Retinal pigment epithelial cell (primary cell): ENCODE results near the gene ARNT2.

ENCODE experiments used
- DNase-seq: peaks from one replicate; pipeline ENCODE4 v3.0.0-alpha.2; 2010; ENCODE audit warnings: low read depth
- H3K4me3 ChIP-seq: 2 replicates; pipeline ENCODE4 v1.5.1; 2011; ENCODE audit warnings: mild to moderate bottlenecking, low read length, control low read depth, moderate library complexity
- CTCF ChIP-seq: conservative IDR thresholded peaks from 2 replicates; pipeline ENCODE4 v1.5.1; 2011; ENCODE audit warnings: low read depth, low read length, control low read depth, inconsistent platforms

Gene ARNT2

GRCh38 chr15:80419546-80419945 lies 15.4 kb downstream of the ARNT2 start:
- DNase-seq = no peak
- no peak for TF ChIP-seq CTCF
- no peak overlapping the region for H3K4me3 ChIP-seq

DNA sequence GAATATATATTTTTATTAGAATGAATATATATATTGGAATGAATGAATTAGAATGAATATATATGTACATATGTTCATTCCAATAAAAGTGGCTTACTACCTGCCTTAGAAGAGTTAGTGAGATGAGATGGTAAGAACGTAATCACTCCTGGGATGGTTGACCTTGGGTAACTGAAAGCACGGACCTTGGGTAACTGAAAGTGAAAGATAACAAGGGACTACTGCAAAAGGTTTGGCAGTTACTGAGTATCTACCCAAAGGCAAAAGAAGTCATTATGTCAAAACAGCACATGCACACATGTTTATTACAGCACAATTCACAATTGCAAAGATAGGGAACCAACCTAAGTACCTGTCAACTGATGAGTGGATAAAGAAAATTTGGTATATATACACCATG lies 16.5 kb downstream of the ARNT2 start:
- no peak overlapping the region for H3K4me3 ChIP-seq
- no peak for DNase-seq
- TF ChIP-seq CTCF = no peak

GRCh38 chr15:80423215-80423614 lies 19.0 kb downstream of the ARNT2 start:
- TF ChIP-seq CTCF = no peak
- H3K4me3 ChIP-seq = no peak overlapping the region
- peak; percentile 72 for DNase-seq

- no peak overlapping the region for H3K4me3 ChIP-seq
- TF ChIP-seq CTCF = no peak
- no peak for DNase-seq
Observed at GRCh38 chr15:80424381-80424780, 20.2 kb downstream of the ARNT2 start.

DNA sequence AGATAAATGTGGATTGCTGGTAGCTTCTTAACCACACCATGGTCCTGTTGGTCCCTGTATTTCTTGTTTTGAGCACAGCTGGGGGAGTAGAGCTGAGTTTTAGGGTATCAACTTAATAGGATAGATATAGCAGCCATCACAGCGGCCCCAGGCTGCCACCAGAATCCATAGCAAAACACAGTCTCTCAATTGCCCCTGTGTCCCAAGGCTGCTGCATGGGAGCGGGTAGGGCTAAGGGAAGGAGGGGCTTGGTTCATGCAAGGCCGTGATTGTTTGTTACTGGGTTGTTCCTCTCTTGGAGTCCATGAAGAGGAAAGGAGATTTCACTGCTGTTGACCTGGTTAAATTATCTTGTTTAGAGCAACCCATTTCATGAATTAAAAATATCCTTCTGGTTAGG lies 22.1 kb downstream of the ARNT2 start:
- DNase-seq = no peak
- TF ChIP-seq CTCF = no peak
- no peak overlapping the region for H3K4me3 ChIP-seq

- H3K4me3 ChIP-seq = no peak overlapping the region
- no peak for TF ChIP-seq CTCF
- no peak for DNase-seq
Observed at GRCh38 chr15:80429964-80430363, 25.8 kb downstream of the ARNT2 start.

DNA sequence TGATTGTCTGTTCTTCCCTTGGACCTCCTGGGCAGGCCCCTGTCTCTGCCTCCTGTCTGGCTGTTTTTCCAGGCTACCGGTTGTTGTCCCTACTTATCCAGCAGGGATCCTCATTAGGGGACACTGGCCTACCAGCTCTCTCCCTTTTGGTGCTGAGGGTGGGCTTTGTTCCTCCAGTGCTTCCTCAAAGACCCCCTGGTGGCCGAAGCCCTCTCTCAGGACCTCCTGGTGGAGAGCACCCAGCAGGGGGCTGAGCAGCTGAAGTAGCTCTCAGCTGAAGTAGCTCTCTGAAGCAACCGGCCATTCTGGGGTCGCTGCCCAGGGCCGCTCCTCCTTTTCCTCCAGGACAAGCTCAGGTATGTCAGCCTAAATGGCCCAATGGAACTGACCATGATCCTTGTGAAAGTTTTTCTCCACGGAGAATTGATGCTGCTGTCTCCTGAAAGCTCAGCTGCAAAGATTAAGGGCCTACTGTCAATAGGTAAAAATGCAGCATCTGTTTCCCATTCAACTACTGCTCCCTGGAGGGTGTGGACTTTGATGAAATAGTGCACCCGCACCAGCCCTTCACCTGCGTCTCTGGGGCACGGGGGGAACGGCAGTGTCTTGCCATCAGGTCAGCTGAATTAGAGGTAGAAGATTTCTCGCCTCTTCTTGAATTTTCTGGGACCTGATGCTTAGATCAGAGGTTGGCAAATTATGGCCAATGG lies 27.6 kb downstream of the ARNT2 start:
- no peak overlapping the region for H3K4me3 ChIP-seq
- no peak for DNase-seq
- TF ChIP-seq CTCF = peak; percentile 12
